ENCODE results near the gene ZBTB46.

Gene ZBTB46

GRCh38 chr20:63836458-63837344 is 5.6 kb upstream of the ZBTB46 start:
- DNase-seq: no peak

- DNase-seq: no peak
Observed at GRCh38 chr20:63835021-63835858, 4.2 kb upstream of the ZBTB46 start.

GRCh38 chr20:63834491-63834880 is 3.4 kb upstream of the ZBTB46 start:
- DNase-seq: no peak

- DNase-seq: no peak
Observed at GRCh38 chr20:63833776-63834490, 2.9 kb upstream of the ZBTB46 start.

- no peak for DNase-seq
Observed at GRCh38 chr20:63831993-63832686, 1.1 kb upstream of the ZBTB46 start.

- no peak for DNase-seq
Observed at GRCh38 chr20:63831646-63831992, 555 bp upstream of the ZBTB46 start.

- DNase-seq: peak; percentile 13
Observed at GRCh38 chr20:63829945-63830835, 874 bp downstream of the ZBTB46 start.

GRCh38 chr20:63829603-63829944 is 1.5 kb downstream of the ZBTB46 start:
- no peak for DNase-seq

- no peak for DNase-seq
Observed at GRCh38 chr20:63828951-63829350, 2.1 kb downstream of the ZBTB46 start.

- no peak for DNase-seq
Observed at GRCh38 chr20:63828545-63828944, 2.5 kb downstream of the ZBTB46 start.

- DNase-seq: no peak
Observed at GRCh38 chr20:63828124-63828523, 2.9 kb downstream of the ZBTB46 start.

GRCh38 chr20:63826753-63827152 is 4.3 kb downstream of the ZBTB46 start:
- no peak for DNase-seq

- no peak for DNase-seq
Observed at GRCh38 chr20:63825331-63826118, 5.5 kb downstream of the ZBTB46 start.

GRCh38 chr20:63823691-63824311 is 7.3 kb downstream of the ZBTB46 start:
- DNase-seq: no peak

GRCh38 chr20:63822276-63822696 is 8.8 kb downstream of the ZBTB46 start:
- DNase-seq: no peak

GRCh38 chr20:63821811-63822210 is 9.3 kb downstream of the ZBTB46 start:
- DNase-seq: no peak

GRCh38 chr20:63819224-63819921 is 11.7 kb downstream of the ZBTB46 start:
- peak; percentile 23 for DNase-seq

GRCh38 chr20:63815615-63816253 is 15.3 kb downstream of the ZBTB46 start:
- no peak for DNase-seq

All from CD4-positive, alpha-beta T cell treated with Interleukin-17A for 1 hour (primary cell).